IMR-90 (cell line): ENCODE measurements around the gene DEFB131B. TPM values are rescaled to one million over a fixed set of nuclear protein-coding genes. Genes with fewer than 3 reads are reported as not detected.
"Not testable (repeated sequence)": the region's sequence is repeated elsewhere in the genome, so short reads cannot be mapped to it uniquely, and the experiment has no call there.

Experiments
- ATAC-seq: fragments of 200-7000 bp; cut with Tn5 transposase; 2 replicates; pipeline ENCODE4 v1.9.1; 2020; ENCODE audit warnings: low read depth, mild to moderate bottlenecking, moderate library complexity
- BruUV-seq: library from RNA; stranded (reverse); fragments of 400-500 nt; replicated peaks from 2 replicates; lab custom pipeline; 2021; lab: Mats Ljungman, UMichigan
- CTCF ChIA-PET: fragments of 300-600 bp; formaldehyde crosslinking; extraction: SDS; loops from one replicate; lab custom pipeline; 2021; ENCODE audit warnings: antibody characterized with exemption; lab: Yijun Ruan, JAX
- POLR2A ChIA-PET: fragments of 300-600 bp; sonication (Branson Sonifier 250); formaldehyde crosslinking; loops from one replicate; lab custom pipeline; 2022; ENCODE audit warnings: antibody characterized with exemption; ENCODE audit not compliant: unreplicated experiment; lab: Charles Lee
- DNase-seq: peaks from one replicate; pipeline ENCODE4 v3.0.0; 2013
- H2AFZ ChIP-seq: replicated peaks from 2 replicates; pipeline ENCODE3; 2013; ENCODE audit warnings: low read length, mild to moderate bottlenecking; ENCODE audit not compliant: poor library complexity
- H2AK5ac ChIP-seq: 2 replicates; pipeline ENCODE4 v1.6.1; 2013; ENCODE audit warnings: low read depth, low read length, inconsistent platforms
- H2AK9ac ChIP-seq: replicated peaks from 2 replicates; pipeline ENCODE3; 2013; ENCODE audit warnings: mild to moderate bottlenecking, low read depth, low read length, moderate library complexity; ENCODE audit not compliant: poor library complexity
- H2BK120ac ChIP-seq: 2 replicates; pipeline ENCODE4 v1.6.1; 2013; ENCODE audit warnings: low read depth, low read length, inconsistent platforms
- H2BK15ac ChIP-seq: 3 replicates; pipeline ENCODE4 v1.6.1; 2013; ENCODE audit warnings: low read depth, low read length, inconsistent platforms
- H2BK20ac ChIP-seq: 2 replicates; pipeline ENCODE4 v1.6.1; 2013; ENCODE audit warnings: low read depth, mild to moderate bottlenecking, inconsistent platforms, low read length, moderate library complexity
- H2BK5ac ChIP-seq: 2 replicates; pipeline ENCODE4 v1.6.1; 2013; ENCODE audit warnings: mild to moderate bottlenecking, low read depth, low read length, inconsistent platforms; ENCODE audit not compliant: poor library complexity, severe bottlenecking
- H3K14ac ChIP-seq: replicated peaks from 2 replicates; pipeline ENCODE4 v1.6.1; 2013; ENCODE audit warnings: low read depth, low read length, inconsistent platforms
- H3K18ac ChIP-seq: 2 replicates; pipeline ENCODE4 v1.6.1; 2013; ENCODE audit warnings: low read depth, low read length, control low read depth
- H3K23ac ChIP-seq: 2 replicates; pipeline ENCODE4 v1.6.1; 2013; ENCODE audit warnings: low read depth, low read length, inconsistent platforms
- H3K27ac ChIP-seq: 2 replicates; pipeline ENCODE4 v1.5.1; 2013; ENCODE audit warnings: mild to moderate bottlenecking, control low read depth, low read length; ENCODE audit not compliant: insufficient read depth
- H3K27me3 ChIP-seq: 2 replicates; pipeline ENCODE4 v1.6.1; 2013; ENCODE audit warnings: low read length; ENCODE audit not compliant: control insufficient read depth, insufficient read depth
- H3K36me3 ChIP-seq: 2 replicates; pipeline ENCODE4 v1.6.1; 2013; ENCODE audit warnings: low read length, mixed read lengths; ENCODE audit not compliant: control insufficient read depth, insufficient read depth
- H3K4ac ChIP-seq: 2 replicates; pipeline ENCODE4 v1.6.1; 2013; ENCODE audit warnings: low read depth, low read length, inconsistent platforms
- H3K4me1 ChIP-seq: 2 replicates; pipeline ENCODE4 v1.6.1; 2013; ENCODE audit warnings: low read length, mixed read lengths; ENCODE audit not compliant: control insufficient read depth, insufficient read depth
- H3K4me2 ChIP-seq: 2 replicates; pipeline ENCODE4 v1.6.1; 2013; ENCODE audit warnings: low read depth, mild to moderate bottlenecking, control low read depth, low read length, moderate library complexity
- H3K4me3 ChIP-seq: 2 replicates; pipeline ENCODE4 v1.5.1; 2013; ENCODE audit warnings: low read depth, mild to moderate bottlenecking, control low read depth, low read length, moderate library complexity; ENCODE audit not compliant: insufficient read depth
- H3K56ac ChIP-seq: 2 replicates; pipeline ENCODE4 v1.6.1; 2013; ENCODE audit warnings: low read length, inconsistent platforms; ENCODE audit not compliant: insufficient read depth; ENCODE audit errors: extremely low read depth
- H3K79me1 ChIP-seq, 2 experiments: 2 replicates each; pipeline ENCODE4 v1.6.1; 2013; ENCODE audit warnings: low read length in 2 of 2, inconsistent platforms in 1 of 2, low read depth in 1 of 2
- H3K9ac ChIP-seq: 2 replicates; pipeline ENCODE4 v1.6.1; 2013; ENCODE audit warnings: low read depth, low read length, control low read depth
- H3K9me1 ChIP-seq: 2 replicates; pipeline ENCODE4 v1.6.1; 2013; ENCODE audit warnings: low read length, inconsistent platforms; ENCODE audit not compliant: insufficient read depth
- H3K9me3 ChIP-seq: 2 replicates; pipeline ENCODE4 v1.6.1; 2013; ENCODE audit warnings: low read length; ENCODE audit not compliant: control insufficient read depth, insufficient read depth
- H4K20me1 ChIP-seq: 2 replicates; pipeline ENCODE4 v1.6.1; 2013; ENCODE audit warnings: low read length, inconsistent platforms; ENCODE audit not compliant: insufficient read depth
- H4K5ac ChIP-seq: 2 replicates; pipeline ENCODE4 v1.6.1; 2013; ENCODE audit warnings: mild to moderate bottlenecking, low read depth, low read length, control low read depth
- H4K8ac ChIP-seq, 2 experiments: 2 replicates each; pipeline ENCODE4 v1.6.1; 2013; ENCODE audit warnings: low read depth in 2 of 2, low read length in 2 of 2, control low read depth in 1 of 2, inconsistent platforms in 1 of 2
- H4K91ac ChIP-seq: 2 replicates; pipeline ENCODE4 v1.6.1; 2013; ENCODE audit warnings: low read depth, low read length, inconsistent platforms; ENCODE audit not compliant: insufficient read depth
- MXI1 ChIP-seq: IDR thresholded peaks from 2 replicates; pipeline ENCODE4 v1.6.1; 2012; ENCODE audit warnings: low read depth, mild to moderate bottlenecking, low read length, moderate library complexity, borderline replicate concordance
- WGBS, 2 experiments: methylation state at CpG; one replicate each; pipeline versions ENCODE4 v1.1.5 to v1.1.7; 2013; ENCODE audit warnings: missing lambda C conversion rate in 2 of 2; ENCODE audit not compliant: insufficient read length in 1 of 2; ENCODE audit errors: extremely low coverage in 2 of 2; 5-methylcytosine and 5-hydroxymethylcytosine counted together
- dilution Hi-C: fragments of 300-500 bp; cut with HindIII; formaldehyde crosslinking; loops from one replicate; pipeline ENCODE4 v1.14.3; 2018; ENCODE audit warnings: low sequenced_read_pairs; ENCODE audit not compliant: unreplicated experiment
- in situ Hi-C: fragments of 300-500 bp; cut with MboI; formaldehyde crosslinking; loops from 3 replicates; pipeline ENCODE4 v1.14.3; 2019; ENCODE audit warnings: low sequenced_read_pairs, inconsistent platforms, mixed read lengths
- intact Hi-C: fragments of 100-400 bp; cut with micrococcal nuclease; formaldehyde crosslinking; loops from 2 replicates; pipeline ENCODE4 v1.10.0; 2022
- polyA plus RNA-seq, 3 experiments: library from polyadenylated mRNA; depleted of rRNA; stranded (reverse); fragments of >200 nt; gene quantifications; 2 replicates each; pipeline ENCODE4 v1.2.3, GENCODE V29; 2012; ENCODE audit warnings: low replicate concordance in 1 of 3
- total RNA-seq: library from RNA; depleted of rRNA; stranded (reverse); fragments of >200 nt; gene quantifications from 2 replicates; pipeline ENCODE4 v1.2.3, GENCODE V29; 2012

DEFB131B gene
- total and polyA plus RNA-seq, 2 of the 4 experiments (the other 2 are of a cell fraction) = not detected

DNA sequence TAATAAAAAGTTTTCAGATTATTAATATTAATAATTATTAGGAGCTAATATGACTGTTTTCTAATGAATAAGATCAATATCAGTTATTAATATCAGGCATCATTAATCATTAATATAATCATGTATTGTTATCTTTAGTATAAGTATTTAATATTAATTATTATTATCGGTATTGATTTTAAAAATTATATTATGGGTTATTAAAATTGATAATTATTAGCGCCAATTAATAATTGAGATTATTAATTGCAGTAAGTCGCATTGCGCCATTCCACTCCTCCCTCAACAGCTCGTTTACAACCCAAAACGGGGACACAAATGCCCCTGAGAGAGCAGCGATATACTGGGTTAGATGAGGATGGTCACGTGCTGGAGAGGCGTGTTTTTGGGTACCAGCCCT, 30.0 kb downstream of the DEFB131B start:
- no peak for ATAC-seq
- no TSS peak for BruUV-seq
- Histone ChIP-seq H4K91ac (no peak overlapping the region), H3K9me1 (no peaks in the 10 kb centered on the region; the same call in 1 of the 2 replicates), H3K36me3 (peaks cover 10% of the 10 kb centered on the region), H3K14ac (no peak overlapping the region), H3K9me3 (no peaks in the 10 kb centered on the region), H3K23ac (no peak overlapping the region), H3K4me1 (peaks cover under 1% of the 10 kb centered on the region; the same call in 1 of the 2 replicates), H4K20me1 (no peaks in the 10 kb centered on the region), H3K27ac (no peak overlapping the region), H3K9ac (no peak overlapping the region), H2BK120ac (no peak overlapping the region), H2BK20ac (no peak overlapping the region), H3K56ac (no peak overlapping the region), H3K4ac (no peak overlapping the region), H3K4me2 (no peak overlapping the region), H2AK9ac (no peak overlapping the region), H3K27me3 (no peaks in the 10 kb centered on the region), H2BK15ac (no peak overlapping the region), H3K4me3 (no peak overlapping the region), H4K8ac (no peak overlapping the region), H3K79me1 (no peaks in the 10 kb centered on the region), H3K18ac (no peak overlapping the region), H2AK5ac (no peak overlapping the region), H2AFZ (no peak overlapping the region), H4K5ac (no peak overlapping the region), H2BK5ac (no peak overlapping the region)
- CTCF ChIA-PET = no interaction called here
- no peak for DNase-seq
- in situ Hi-C loops = no loop called here
- 88 to 100% methylated on average over 1 to 3 of the region's 9 CpGs for WGBS, 2 experiments
- TF ChIP-seq MXI1 = no peak
- POLR2A ChIA-PET = no interaction called here
- intact Hi-C loops = no loop called here
- dilution Hi-C loops = no loop called here

DNA sequence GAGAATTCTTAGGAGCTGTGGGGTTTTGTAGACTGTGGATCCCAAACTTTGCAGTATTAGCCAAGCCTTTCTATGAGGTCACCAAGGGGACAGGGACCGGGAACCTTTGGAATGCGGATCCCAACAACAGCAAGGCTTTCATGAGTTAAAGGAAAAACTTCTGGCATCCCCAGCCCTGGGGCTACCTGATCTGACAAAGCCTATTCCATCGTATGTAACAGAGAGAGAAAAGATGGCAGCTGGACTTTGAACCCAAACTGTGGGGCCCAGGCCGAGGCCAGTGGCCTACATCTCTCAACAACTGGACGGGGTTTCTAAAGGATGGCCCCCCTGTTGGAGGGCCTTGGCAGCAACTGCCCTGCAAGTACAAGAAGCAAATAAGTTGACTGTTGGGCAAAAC, 32.5 kb downstream of the DEFB131B start:
- H4K20me1 ChIP-seq, H3K9me1 ChIP-seq, H3K4ac ChIP-seq, BruUV-seq, intact Hi-C loops, H3K4me2 ChIP-seq, H3K23ac ChIP-seq, H2BK15ac ChIP-seq, H2AFZ ChIP-seq, in situ Hi-C loops, H3K9ac ChIP-seq, H2AK5ac ChIP-seq, H3K18ac ChIP-seq, H3K27me3 ChIP-seq, H2BK20ac ChIP-seq, H3K9me3 ChIP-seq, H4K91ac ChIP-seq, H3K4me1 ChIP-seq, H3K79me1 ChIP-seq, H4K8ac ChIP-seq, H2AK9ac ChIP-seq, H2BK120ac ChIP-seq, H3K56ac ChIP-seq, dilution Hi-C loops, DNase-seq, H4K5ac ChIP-seq, H3K14ac ChIP-seq, POLR2A ChIA-PET, H2BK5ac ChIP-seq, ATAC-seq, CTCF ChIA-PET, H3K27ac ChIP-seq, H3K4me3 ChIP-seq: not testable (repeated sequence)
- H3K36me3 ChIP-seq = peaks cover 12% of the 10 kb centered on the region
- 93% methylated on average over 2 of the region's 5 CpGs; no CpG with 5 or more reads in 1 of the 2 experiments for WGBS, 2 experiments
